H1 (cell line): ENCODE data around the gene EPM2A. TPM values are rescaled to one million over a fixed set of nuclear protein-coding genes. Genes with fewer than 3 reads are reported as not detected.

Experiments used
- TEAD4 ChIP-seq: IDR thresholded peaks from 2 replicates; pipeline ENCODE4 v1.6.1; 2012; ENCODE audit warnings: low read depth, low read length, inconsistent platforms, mixed read lengths
- polyA plus RNA-seq, 7 experiments: library from polyadenylated mRNA; depleted of rRNA in 3 of 7; stranded (reverse) in 5 of 7; unstranded in 2 of 7; fragments of >200 nt in 5 of 7; fragments of 200-250 nt in 2 of 7; gene quantifications; 1 replicate in 5 of 7; 2 replicates in 1 of 7; 4 replicates in 1 of 7; pipeline versions ENCODE4 v1.2.1 to v1.2.3, GENCODE V29; 2011 to 2013; ENCODE audit warnings: missing spikeins in 2 of 7, mixed read lengths in 2 of 7
- total RNA-seq: library from RNA; stranded (reverse); fragmentation: NEBNext Ultra II Directional; extraction: Animal tissue kit (Norgen Biotek cat#: 25700); gene quantifications from 2 replicates; pipeline ENCODE4 v1.2.1, GENCODE V29; 2021

The EPM2A gene
- total and polyA plus RNA-seq, 2 of the 8 experiments (the other 6 are each of a cell fraction or from before 2014, with no cell fraction given) = 2.3 to 6.2 TPM

GRCh38 chr6:145603424-145603833 lies 131.9 kb downstream of the EPM2A start (continued):
- TF ChIP-seq TEAD4 = no peak
